Vagina (tissue), 2 donors: Measurements from ENCODE around the gene CYP4A11.

Experiments used
- POLR2A ChIP-seq, 2 donors: fragments of 450-650 bp; IDR thresholded peaks; one replicate each; pipeline ENCODE4 v1.6.1; 2017; ENCODE audit warnings: antibody characterized with exemption in 2 of 2, mild to moderate bottlenecking in 2 of 2, moderate library complexity in 2 of 2
- POLR2AphosphoS5 ChIP-seq, 2 donors: sonication (generic); formaldehyde crosslinking; IDR thresholded peaks; one replicate each; pipeline ENCODE4 v1.9.0; 2017; ENCODE audit warnings: antibody characterized with exemption in 2 of 2, mild to moderate bottlenecking in 2 of 2, low read depth in 1 of 2; ENCODE audit not compliant: insufficient read depth in 1 of 2

- no peak for TF ChIP-seq POLR2AphosphoS5 (IDR thresholded peaks at IDR 0.05; ENCODE audit: insufficient read depth in 1 of 2, low read depth in 1 of 2)
- no peak for TF ChIP-seq POLR2A (IDR thresholded peaks at IDR 0.05)
These were observed 42.0 kb upstream of the CYP4A11 start for GRCh38 chr1:46983166-46983829.
